ENCODE data around the gene FHAD1. TPM values are rescaled to one million over a fixed set of nuclear protein-coding genes. Genes with fewer than 3 reads are reported as not detected.

The FHAD1 gene
- total RNA-seq, 1 experiment from 2014 or later, result 1.9 TPM

DNA sequence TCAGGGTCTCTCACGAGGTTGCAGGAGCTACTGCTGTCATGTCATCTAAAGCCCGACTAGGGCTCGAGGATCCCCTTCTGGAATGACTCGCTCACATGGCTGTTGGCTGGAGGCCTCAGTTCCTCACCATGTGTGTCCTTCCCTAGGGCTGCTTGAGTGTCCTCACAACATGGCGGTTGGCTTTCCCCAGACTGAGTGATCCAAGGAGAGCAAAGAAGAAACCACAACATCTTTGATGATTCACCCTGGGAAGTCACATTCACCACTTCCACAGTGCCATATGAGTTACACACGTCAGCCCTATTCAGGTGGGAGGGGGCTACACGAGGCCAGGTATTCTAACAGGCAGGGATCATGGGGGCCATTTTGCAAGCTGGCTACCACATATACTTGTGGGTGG is 64.9 kb downstream of the FHAD1 start:
- no peak for DNase-seq
- no peaks in the 10 kb centered on the region for H3K23me2 ChIP-seq (ENCODE audit: insufficient read length, low read depth, low read length, poor library complexity, severe bottlenecking)
- Mint-ChIP-seq H3K27me3 (ENCODE audit: low read depth) (peaks cover 13% of the 10 kb centered on the region), H3K36me3 (ENCODE audit: insufficient read depth in 1 of 3, low read depth in 3 of 3) (peaks cover 0 to 6% (median 4%) of the 10 kb centered on the region in 3 experiments; a peak in 3 of 7 replicates), H3K27ac (no peak overlapping the region), H3K4me1 (peaks cover 12 to 16% of the 10 kb centered on the region in 2 experiments), H3K4me3 (no peak overlapping the region), H3K9me3 (peaks cover 4 to 7% of the 10 kb centered on the region in 2 experiments; a peak in 4 of 5 replicates)
- no CpG with 5 or more reads among the region's 7 CpGs for WGBS (ENCODE audit: extremely low coverage, insufficient read length, low lambda C conversion rate)
- no peaks in the 10 kb centered on the region for H4K20me1 ChIP-seq (ENCODE audit: control insufficient read depth, insufficient read depth, insufficient read length)
- no peaks in the 10 kb centered on the region for H3K27me3 ChIP-seq (ENCODE audit: insufficient read depth, low read length)
- no peak overlapping the region for H4K91ac ChIP-seq (ENCODE audit: insufficient read length, low read depth, low read length)
- no peak overlapping the region for H3K4me2 ChIP-seq (ENCODE audit: insufficient read depth, insufficient read length, low read length)
- no peak overlapping the region for H2BK20ac ChIP-seq (ENCODE audit: low read depth, low read length, poor library complexity, severe bottlenecking)
- no peak overlapping the region for H2AFZ ChIP-seq (ENCODE audit: low read length)
- H3K9me3 ChIP-seq (ENCODE audit: control insufficient read depth, low read depth, low read length), result no peaks in the 10 kb centered on the region
- H3K56ac ChIP-seq (ENCODE audit: insufficient read length, low read depth, low read length), result no peak overlapping the region
- H3K27ac ChIP-seq (ENCODE audit: insufficient read length, low read depth, low read length), result no peak overlapping the region
- no peak overlapping the region for H2BK120ac ChIP-seq (ENCODE audit: low read depth, low read length, poor library complexity, severe bottlenecking)
- no peak overlapping the region for H2BK15ac ChIP-seq (ENCODE audit: low read depth, low read length)
- no peaks in the 10 kb centered on the region for H3K79me1 ChIP-seq (ENCODE audit: insufficient read depth, low read depth, low read length, poor library complexity, severe bottlenecking)
- no peak overlapping the region for H2AK5ac ChIP-seq (ENCODE audit: insufficient read length, low read length)
- H3K4ac ChIP-seq (ENCODE audit: low read depth, low read length), result no peak overlapping the region
- H3K18ac ChIP-seq (ENCODE audit: insufficient read length, low read depth, low read length), result no peak overlapping the region
- H3K14ac ChIP-seq (ENCODE audit: insufficient read depth, low read length), result no peak overlapping the region
- H3K4me1 ChIP-seq (ENCODE audit: insufficient read depth, low read length), result no peaks in the 10 kb centered on the region; the same call in 1 of the 2 replicates
- TF ChIP-seq, protein P1, sequence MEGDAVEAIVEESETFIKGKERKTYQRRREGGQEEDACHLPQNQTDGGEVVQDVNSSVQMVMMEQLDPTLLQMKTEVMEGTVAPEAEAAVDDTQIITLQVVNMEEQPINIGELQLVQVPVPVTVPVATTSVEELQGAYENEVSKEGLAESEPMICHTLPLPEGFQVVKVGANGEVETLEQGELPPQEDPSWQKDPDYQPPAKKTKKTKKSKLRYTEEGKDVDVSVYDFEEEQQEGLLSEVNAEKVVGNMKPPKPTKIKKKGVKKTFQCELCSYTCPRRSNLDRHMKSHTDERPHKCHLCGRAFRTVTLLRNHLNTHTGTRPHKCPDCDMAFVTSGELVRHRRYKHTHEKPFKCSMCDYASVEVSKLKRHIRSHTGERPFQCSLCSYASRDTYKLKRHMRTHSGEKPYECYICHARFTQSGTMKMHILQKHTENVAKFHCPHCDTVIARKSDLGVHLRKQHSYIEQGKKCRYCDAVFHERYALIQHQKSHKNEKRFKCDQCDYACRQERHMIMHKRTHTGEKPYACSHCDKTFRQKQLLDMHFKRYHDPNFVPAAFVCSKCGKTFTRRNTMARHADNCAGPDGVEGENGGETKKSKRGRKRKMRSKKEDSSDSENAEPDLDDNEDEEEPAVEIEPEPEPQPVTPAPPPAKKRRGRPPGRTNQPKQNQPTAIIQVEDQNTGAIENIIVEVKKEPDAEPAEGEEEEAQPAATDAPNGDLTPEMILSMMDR (conservative IDR thresholded peaks at IDR 0.05), result no peak
- H4K8ac ChIP-seq (replicated peaks; ENCODE audit: insufficient read length, low read depth, low read length), result no peak overlapping the region
- no peak overlapping the region for H3K23ac ChIP-seq (ENCODE audit: insufficient read length, low read depth, low read length)
- H3K79me2 ChIP-seq (ENCODE audit: insufficient read depth, low read length), result no peaks in the 10 kb centered on the region
- no peak overlapping the region for H4K5ac ChIP-seq (ENCODE audit: insufficient read length, low read depth, low read length)
- H3K9ac ChIP-seq (ENCODE audit: extremely low read depth, insufficient read length, low read length), result no peak overlapping the region
- no peak overlapping the region for H2BK5ac ChIP-seq (ENCODE audit: insufficient read length, low read length)
- H3T11ph ChIP-seq (ENCODE audit: low read length), result no peak overlapping the region
- H2BK12ac ChIP-seq (ENCODE audit: insufficient read length, low read depth, low read length), result no peak overlapping the region
